GM19397 (cell line): ENCODE measurements around the gene SLC45A1.

Source experiments
- ATAC-seq: cut with Tn5 transposase; IDR thresholded peaks from one replicate; pipeline ENCODE4 v1.9.1; 2021; ENCODE audit warnings: mild to moderate bottlenecking, moderate library complexity; ENCODE audit not compliant: unreplicated experiment

Gene SLC45A1

GRCh38 chr1:8334106-8334851, 16.4 kb downstream of the SLC45A1 start:
- no peak for ATAC-seq

DNA sequence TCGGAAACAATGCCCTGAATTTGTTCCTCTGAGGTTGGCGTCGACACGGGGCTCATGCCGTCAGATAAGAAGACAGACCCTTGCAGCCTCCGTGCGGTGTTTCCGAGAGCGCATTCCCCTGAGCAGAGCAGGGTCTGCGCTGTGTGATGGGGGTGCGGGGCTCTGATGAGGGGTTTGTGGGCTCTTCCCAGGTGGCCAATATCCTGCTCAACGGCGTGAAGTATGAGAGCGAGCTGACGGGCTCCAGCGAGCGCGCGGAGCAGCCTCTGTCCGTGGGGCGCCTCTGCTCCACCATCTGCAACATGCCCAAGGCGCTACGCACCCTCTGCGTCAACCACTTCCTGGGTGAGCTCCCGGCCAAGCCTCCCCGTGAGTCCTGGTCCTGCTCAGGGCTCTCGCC, 17.3 kb downstream of the SLC45A1 start:
- no peak for ATAC-seq

DNA sequence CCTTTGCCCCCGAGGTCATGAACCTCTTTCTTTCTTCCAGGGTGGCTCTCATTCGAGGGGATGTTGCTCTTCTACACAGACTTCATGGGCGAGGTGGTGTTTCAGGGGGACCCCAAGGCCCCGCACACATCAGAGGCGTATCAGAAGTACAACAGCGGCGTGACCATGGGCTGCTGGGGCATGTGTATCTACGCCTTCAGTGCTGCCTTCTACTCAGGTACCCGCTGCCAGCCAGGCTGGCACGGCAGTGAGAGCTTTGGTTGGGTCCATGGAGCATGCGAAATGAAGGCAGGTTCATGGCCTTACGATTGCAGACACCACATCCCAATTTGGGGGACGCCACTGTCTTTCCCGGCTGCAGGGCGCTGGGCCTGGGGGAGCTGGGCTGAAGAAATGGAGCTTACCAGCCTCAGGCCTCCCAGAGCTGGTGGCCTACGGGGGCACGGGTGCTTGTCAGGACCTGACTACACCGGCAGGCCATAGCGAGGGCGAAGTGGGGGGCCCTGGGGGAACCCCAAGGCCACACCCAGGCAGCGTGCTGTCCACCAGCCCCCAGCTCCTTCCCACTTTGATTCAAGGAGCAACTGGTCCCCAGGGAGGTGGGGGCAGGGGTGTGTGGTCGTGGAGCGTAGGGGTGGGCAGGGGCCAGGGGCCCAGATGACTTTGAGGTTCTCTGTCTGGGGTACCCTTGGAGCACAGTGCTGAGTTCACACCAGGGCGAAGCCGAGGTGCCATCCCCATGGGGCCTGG, 20.0 kb downstream of the SLC45A1 start:
- no peak for ATAC-seq

GRCh38 chr1:8338526-8339202, 20.8 kb downstream of the SLC45A1 start:
- ATAC-seq: no peak

GRCh38 chr1:8339203-8339600, 21.3 kb downstream of the SLC45A1 start:
- no peak for ATAC-seq

DNA sequence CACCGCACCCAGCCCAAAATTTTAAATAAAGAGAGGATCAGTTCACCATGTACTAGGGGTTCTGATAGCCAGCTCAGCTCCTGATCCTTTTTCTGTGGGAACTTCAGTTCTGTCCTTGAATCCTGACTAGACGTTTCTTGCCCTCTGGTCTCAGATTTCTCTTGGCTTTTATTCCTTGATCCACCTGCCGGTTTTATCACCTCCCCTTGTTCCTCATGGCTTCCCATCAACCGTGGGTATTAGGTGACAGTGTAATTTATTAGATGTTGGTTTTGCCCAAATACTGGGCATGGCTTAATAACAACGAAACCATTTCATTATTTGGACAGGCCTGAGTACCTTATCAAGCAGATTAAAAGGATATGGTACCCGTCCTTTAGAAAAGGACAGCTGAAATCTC, 22.5 kb downstream of the SLC45A1 start:
- no peak for ATAC-seq

- ATAC-seq: no peak
Measured at GRCh38 chr1:8342325-8342724, 24.4 kb downstream of the SLC45A1 start.

GRCh38 chr1:8343044-8343443, 25.1 kb downstream of the SLC45A1 start:
- no peak for ATAC-seq

GRCh38 chr1:8343464-8344001, 25.6 kb downstream of the SLC45A1 start:
- ATAC-seq: no peak

DNA sequence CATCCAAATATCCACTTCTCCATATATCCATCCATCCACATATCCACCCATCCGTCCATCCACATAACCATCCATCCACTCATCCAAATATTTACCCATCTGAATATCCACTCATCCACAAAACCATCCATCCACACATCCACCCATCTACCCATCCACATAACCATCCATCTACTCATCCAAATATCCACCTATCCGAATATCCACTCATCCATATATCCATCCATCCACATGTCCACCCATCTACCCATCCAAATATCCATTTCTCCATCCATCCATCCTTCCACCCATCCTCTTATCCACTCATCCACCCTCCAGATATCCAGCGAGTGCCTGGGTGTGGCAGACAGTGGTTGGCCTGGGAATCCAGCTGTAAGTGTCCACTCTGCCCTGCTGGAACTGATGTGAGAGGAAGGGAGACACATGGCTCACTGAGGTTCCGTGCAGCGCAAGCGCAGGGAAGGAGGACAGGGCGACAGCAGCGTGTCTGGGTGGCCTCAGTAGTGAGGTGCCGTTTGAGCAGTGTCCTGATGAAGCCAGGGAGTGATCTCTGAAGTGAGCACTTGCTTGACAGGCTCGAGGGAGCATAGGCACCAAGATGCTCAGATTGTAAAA, 27.1 kb downstream of the SLC45A1 start:
- no peak for ATAC-seq

- ATAC-seq: no peak
Measured at GRCh38 chr1:8345621-8346415, 27.9 kb downstream of the SLC45A1 start.

- ATAC-seq: no peak
Measured at GRCh38 chr1:8347635-8348034, 29.7 kb downstream of the SLC45A1 start.

GRCh38 chr1:8348047-8348776, 30.3 kb downstream of the SLC45A1 start:
- no peak for ATAC-seq

GRCh38 chr1:8348777-8349472, 31.0 kb downstream of the SLC45A1 start:
- ATAC-seq: no peak

DNA sequence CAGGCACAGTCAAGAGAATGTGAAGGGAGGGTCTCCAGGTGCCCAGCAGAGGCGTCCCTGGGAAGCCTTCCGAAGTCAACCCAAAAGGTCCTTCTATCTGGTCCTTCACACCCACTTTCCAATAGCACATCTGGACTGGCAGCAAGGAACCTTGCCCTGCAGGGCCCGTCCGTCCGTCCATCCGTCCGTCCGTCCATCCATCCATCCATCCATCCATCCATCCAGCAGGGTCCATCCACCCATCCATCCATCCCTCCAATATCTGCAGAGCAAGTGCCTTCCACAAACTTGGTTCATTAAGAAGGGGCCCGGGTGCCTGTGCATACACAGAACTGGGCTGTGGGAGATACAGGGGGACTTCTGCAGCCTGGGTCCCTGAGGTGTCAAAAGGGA, 31.6 kb downstream of the SLC45A1 start:
- ATAC-seq: no peak

GRCh38 chr1:8349961-8350360, 32.0 kb downstream of the SLC45A1 start:
- ATAC-seq: no peak

GRCh38 chr1:8350914-8351684, 33.2 kb downstream of the SLC45A1 start:
- ATAC-seq: no peak

DNA sequence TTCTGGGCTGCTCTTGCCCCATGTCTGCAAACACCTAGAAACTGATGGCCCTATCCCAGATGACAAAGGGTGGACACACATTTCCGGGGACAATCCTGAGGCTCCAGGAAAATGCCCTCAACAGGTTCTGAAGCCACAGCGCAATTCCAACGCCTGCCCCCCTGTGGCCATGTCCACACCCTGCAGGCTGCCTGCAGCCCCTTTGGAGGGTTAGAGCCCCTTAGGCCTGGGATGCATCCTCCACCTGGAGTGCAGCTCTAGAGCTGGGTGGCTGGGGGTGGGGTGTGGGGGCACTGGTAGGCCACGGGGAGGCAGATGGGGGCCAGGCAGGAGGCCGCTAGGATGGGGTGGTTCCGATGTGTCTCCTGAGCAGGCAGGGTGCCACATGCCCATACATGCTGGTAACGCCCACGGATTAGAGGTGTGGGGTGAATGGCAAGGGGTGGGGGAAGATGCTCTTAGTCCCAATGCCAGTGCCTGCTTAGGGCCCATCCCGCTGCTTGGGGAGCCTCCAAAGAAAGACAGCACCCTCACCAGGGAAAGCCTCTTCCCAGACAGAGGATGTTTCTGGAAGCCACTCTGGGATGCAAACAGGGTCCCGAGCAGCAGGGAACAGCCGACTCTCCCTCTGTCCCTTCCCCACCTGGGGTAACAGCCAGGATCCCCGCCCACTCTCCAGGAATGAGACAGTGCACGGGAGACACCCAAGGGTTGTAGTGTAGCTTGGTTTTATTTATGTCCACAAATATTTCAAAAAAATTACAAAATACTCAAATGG, 34.0 kb downstream of the SLC45A1 start:
- no peak for ATAC-seq
